GM12878 (cell line): ENCODE results near the gene ROR2. TPM values are rescaled to one million over a fixed set of nuclear protein-coding genes. Genes with fewer than 3 reads are reported as not detected.

ENCODE experiments used
- ATAC-seq: fragments of 200-7000 bp; cut with Tn5 transposase; 3 replicates; pipeline ENCODE4 v1.9.1; 2020; ENCODE audit warnings: mild to moderate bottlenecking, moderate library complexity
- BruUV-seq: library from RNA; stranded (reverse); fragments of 400-500 nt; replicated peaks from 2 replicates; lab custom pipeline; 2021; lab: Mats Ljungman, UMichigan
- CTCF ChIA-PET: fragments of 300-600 bp; sonication (Branson Sonifier 250); formaldehyde crosslinking; extraction: SDS; loops from one replicate; lab custom pipeline; 2021; ENCODE audit warnings: inconsistent platforms; lab: Yijun Ruan, JAX
- POLR2A ChIA-PET: fragments of 350-600 bp; formaldehyde crosslinking; extraction: SDS; loops from one replicate; lab custom pipeline; 2021; ENCODE audit warnings: inconsistent platforms; lab: Charles Lee
- RAD21 ChIA-PET: fragments of 300-600 bp; sonication (Branson Sonifier 250); formaldehyde crosslinking; loops from one replicate; lab custom pipeline; 2023; ENCODE audit warnings: antibody characterized with exemption; ENCODE audit not compliant: unreplicated experiment; lab: Charles Lee
- SMC1A ChIA-PET: fragments of 300-600 bp; sonication (Branson Sonifier 250); formaldehyde crosslinking; loops from one replicate; lab custom pipeline; 2023; ENCODE audit not compliant: unreplicated experiment, uncharacterized antibody; lab: Charles Lee
- DNase-seq: peaks from one replicate; pipeline ENCODE4 v3.0.0-alpha.2; 2011; ENCODE audit warnings: low read depth, low spot score
- FAIRE-seq: peaks from 3 replicates; lab custom pipeline; 2011; peaks lifted over from hg19 to GRCh38; lab: Jason Lieb, UNC
- H2AFZ ChIP-seq: 2 replicates; pipeline ENCODE4 v1.6.0; 2011; ENCODE audit warnings: low read depth, low read length, control low read depth; ENCODE audit not compliant: control insufficient read depth
- H3K27ac ChIP-seq: 2 replicates; pipeline ENCODE4 v1.5.1; 2011; ENCODE audit warnings: control low read depth; ENCODE audit not compliant: control insufficient read depth, insufficient read depth
- H3K27me3 ChIP-seq, 2 experiments: replicated peaks in 1 of 2; 2 replicates each; pipeline versions ENCODE4 v1.6.0 to v1.6.1; 2011; ENCODE audit warnings: low read length in 1 of 2; ENCODE audit not compliant: control insufficient read depth in 2 of 2, insufficient read depth in 2 of 2
- H3K36me3 ChIP-seq, 2 experiments: 2 replicates each; pipeline ENCODE4 v1.5.1; 2011; ENCODE audit warnings: low read length in 1 of 2; ENCODE audit not compliant: control insufficient read depth in 2 of 2, insufficient read depth in 2 of 2
- H3K4me1 ChIP-seq: 2 replicates; pipeline ENCODE4 v1.6.1; 2011; ENCODE audit warnings: mild to moderate bottlenecking, low read length, moderate library complexity, mixed read lengths; ENCODE audit not compliant: control insufficient read depth, insufficient read depth
- H3K4me2 ChIP-seq: 2 replicates; pipeline ENCODE4 v1.6.0; 2011; ENCODE audit warnings: control low read depth; ENCODE audit not compliant: control insufficient read depth, insufficient read depth
- H3K4me3 ChIP-seq: fragments of 200-600 bp; sonication (generic); 2 replicates; pipeline ENCODE4 v1.5.1; 2016
- H3K79me2 ChIP-seq: 2 replicates; pipeline ENCODE4 v1.6.0; 2011; ENCODE audit warnings: low read length; ENCODE audit not compliant: control insufficient read depth, insufficient read depth
- H3K9ac ChIP-seq: 2 replicates; pipeline ENCODE4 v1.8.0; 2011; ENCODE audit warnings: low read length, control low read depth, mixed read lengths; ENCODE audit not compliant: control insufficient read depth, insufficient read depth
- H3K9me3 ChIP-seq: replicated peaks from 3 replicates; pipeline ENCODE4 v1.5.1; 2011; ENCODE audit warnings: mild to moderate bottlenecking, low read length; ENCODE audit not compliant: control insufficient read depth, insufficient read depth
- H4K20me1 ChIP-seq: 2 replicates; pipeline ENCODE4 v1.6.0; 2011; ENCODE audit not compliant: control insufficient read depth, insufficient read depth
- BHLHE40 ChIP-seq, 2 experiments: fragments of 450-650 bp in 1 of 2; IDR thresholded peaks; 2 replicates each; pipeline ENCODE4 v1.6.1; 2011 to 2017; ENCODE audit warnings: low read depth in 2 of 2, borderline replicate concordance in 1 of 2, improper control_type of control experiment in 1 of 2, low read length in 1 of 2, mild to moderate bottlenecking in 1 of 2
- ETV6 ChIP-seq, 2 experiments: fragments of 450-650 bp in 1 of 2; IDR thresholded peaks in 1 of 2; conservative IDR thresholded peaks in 1 of 2; 2 replicates each; pipeline ENCODE4 v1.6.1; 2014; ENCODE audit warnings: antibody characterized with exemption in 1 of 2, borderline replicate concordance in 1 of 2, low read depth in 1 of 2, mild to moderate bottlenecking in 1 of 2, moderate library complexity in 1 of 2
- SUPT20H ChIP-seq: IDR thresholded peaks from 2 replicates; pipeline ENCODE4 v1.6.1; 2011; ENCODE audit warnings: low read depth, mild to moderate bottlenecking, low read length, moderate library complexity, borderline replicate concordance; ENCODE audit not compliant: control insufficient read depth
- TARDBP ChIP-seq: IDR thresholded peaks from 2 replicates; pipeline ENCODE4 v1.6.1; 2016; ENCODE audit warnings: borderline replicate concordance
- WGBS: methylation state at CpG from one replicate; pipeline ENCODE4 v1.1.6; 2016; ENCODE audit warnings: low lambda C conversion rate; ENCODE audit not compliant: insufficient replicate concordance, insufficient coverage; ENCODE audit errors: missing lambda C conversion rate; 5-methylcytosine and 5-hydroxymethylcytosine counted together
- in situ Hi-C: fragments of 300-500 bp; cut with MboI; formaldehyde crosslinking; loops from 9 replicates; pipeline ENCODE4 v1.14.3; 2018; ENCODE audit warnings: mixed read lengths
- intact Hi-C: fragments of 100-400 bp; cut with micrococcal nuclease; formaldehyde crosslinking; loops from one replicate; pipeline ENCODE4 v1.14.2; 2022; ENCODE audit not compliant: unreplicated experiment
- polyA plus RNA-seq, 11 experiments: library from polyadenylated mRNA; depleted of rRNA in 4 of 11; unstranded in 6 of 11; stranded (reverse) in 5 of 11; fragments of >200 nt; fragmentation: Nextera tagmentation in 4 of 11; fragmentation: Illumina TruSeq in 1 of 11; extraction: Ambion mirVana in 4 of 11; extraction: Trizol in 1 of 11; gene quantifications; 1 replicate in 1 of 11; 2 replicates in 10 of 11; pipeline versions ENCODE4 v1.2.1 to v1.2.3, GENCODE V29; 2011 to 2016; ENCODE audit warnings: inconsistent platforms in 2 of 11, missing spikeins in 2 of 11, low read depth in 1 of 11
- total RNA-seq, 4 experiments: library from RNA; depleted of rRNA in 3 of 4; stranded (reverse); fragments of >200 nt in 3 of 4; fragmentation: Illumina TruSeq in 1 of 4; extraction: Trizol in 1 of 4; gene quantifications; 2 replicates each; pipeline versions ENCODE4 v1.2.1 to v1.2.3, GENCODE V29; 2013 to 2021
- TF ChIP-seq, protein P1 (sequence below): IDR thresholded peaks from 2 replicates; pipeline ENCODE4 v1.6.1; 2011; ENCODE audit warnings: borderline replicate concordance, low read depth, mild to moderate bottlenecking, moderate library complexity, low read length; ENCODE audit not compliant: insufficient read depth, poor library complexity, severe bottlenecking
- TF ChIP-seq, protein P2 (sequence below): fragments of 450-650 bp; IDR thresholded peaks from 2 replicates; pipeline ENCODE4 v1.6.1; 2017; ENCODE audit warnings: mild to moderate bottlenecking, moderate library complexity
- TF ChIP-seq, protein P3 (sequence below): fragments of 450-650 bp; conservative IDR thresholded peaks from 2 replicates; pipeline ENCODE4 v1.6.1; 2017; ENCODE audit warnings: mild to moderate bottlenecking, moderate library complexity
- TF ChIP-seq, protein P4 (sequence below): IDR thresholded peaks from 2 replicates; pipeline ENCODE4 v1.6.1; 2011; ENCODE audit warnings: borderline replicate concordance, low read depth, mild to moderate bottlenecking, moderate library complexity, mixed read lengths, low read length; ENCODE audit not compliant: insufficient read depth; ENCODE audit errors: extremely low read length
- TF ChIP-seq, protein P5 (sequence below): fragments of 450-650 bp; IDR thresholded peaks from 2 replicates; pipeline ENCODE4 v1.6.1; 2016; ENCODE audit warnings: mild to moderate bottlenecking, moderate library complexity, borderline replicate concordance

ROR2 gene
- total and polyA plus RNA-seq, 10 of the 15 experiments (the other 5 are each of a cell fraction or from before 2014, with no cell fraction given): 0.03 to 0.05 TPM; not detected in 8

DNA sequence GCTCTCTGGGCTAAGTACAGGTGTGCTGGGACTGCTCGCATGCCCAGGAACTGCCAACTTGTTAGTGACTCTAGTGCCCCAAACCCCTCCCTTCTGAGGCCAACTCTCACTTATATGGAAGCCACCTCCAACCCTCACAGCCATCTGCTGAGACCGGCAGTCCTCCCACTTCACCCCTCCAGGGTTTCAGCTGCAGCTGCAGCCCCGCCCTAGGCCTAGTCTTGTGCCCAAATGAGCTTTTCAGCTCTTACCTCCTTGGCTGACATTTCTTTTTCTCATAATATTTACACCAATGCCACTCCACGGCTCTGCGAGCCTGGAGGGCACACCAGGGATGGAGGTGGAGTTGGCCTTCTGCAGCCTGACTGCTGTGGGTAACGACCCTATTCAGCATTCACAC, 166.6 kb downstream of the ROR2 start:
- no peak for DNase-seq
- ChIA-PET POLR2A (no interaction called here), CTCF (no interaction called here), RAD21 (no interaction called here), SMC1A (no interaction called here)
- Histone ChIP-seq H4K20me1 (no peaks in the 10 kb centered on the region), H3K27me3 (peaks cover 0 to 5% of the 10 kb centered on the region in 2 experiments; a peak in 2 of 4 replicates), H3K4me3 (no peak overlapping the region), H3K9me3 (no peaks in the 10 kb centered on the region), H3K4me2 (no peak overlapping the region), H3K9ac (no peak overlapping the region), H3K4me1 (no peaks in the 10 kb centered on the region), H3K36me3 (no peaks in the 10 kb centered on the region), H3K27ac (no peak overlapping the region), H2AFZ (no peak overlapping the region), H3K79me2 (no peaks in the 10 kb centered on the region)
- intact Hi-C loops (no loop called here), in situ Hi-C loops (no loop called here)
- BruUV-seq: no TSS peak
- FAIRE-seq: no peak
- no peak for ATAC-seq
- WGBS: 7% methylated on average over 6 of the region's 6 CpGs
- TF ChIP-seq, protein P1, sequence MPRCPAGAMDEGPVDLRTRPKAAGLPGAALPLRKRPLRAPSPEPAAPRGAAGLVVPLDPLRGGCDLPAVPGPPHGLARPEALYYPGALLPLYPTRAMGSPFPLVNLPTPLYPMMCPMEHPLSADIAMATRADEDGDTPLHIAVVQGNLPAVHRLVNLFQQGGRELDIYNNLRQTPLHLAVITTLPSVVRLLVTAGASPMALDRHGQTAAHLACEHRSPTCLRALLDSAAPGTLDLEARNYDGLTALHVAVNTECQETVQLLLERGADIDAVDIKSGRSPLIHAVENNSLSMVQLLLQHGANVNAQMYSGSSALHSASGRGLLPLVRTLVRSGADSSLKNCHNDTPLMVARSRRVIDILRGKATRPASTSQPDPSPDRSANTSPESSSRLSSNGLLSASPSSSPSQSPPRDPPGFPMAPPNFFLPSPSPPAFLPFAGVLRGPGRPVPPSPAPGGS: no peak
- TF ChIP-seq, protein P2, sequence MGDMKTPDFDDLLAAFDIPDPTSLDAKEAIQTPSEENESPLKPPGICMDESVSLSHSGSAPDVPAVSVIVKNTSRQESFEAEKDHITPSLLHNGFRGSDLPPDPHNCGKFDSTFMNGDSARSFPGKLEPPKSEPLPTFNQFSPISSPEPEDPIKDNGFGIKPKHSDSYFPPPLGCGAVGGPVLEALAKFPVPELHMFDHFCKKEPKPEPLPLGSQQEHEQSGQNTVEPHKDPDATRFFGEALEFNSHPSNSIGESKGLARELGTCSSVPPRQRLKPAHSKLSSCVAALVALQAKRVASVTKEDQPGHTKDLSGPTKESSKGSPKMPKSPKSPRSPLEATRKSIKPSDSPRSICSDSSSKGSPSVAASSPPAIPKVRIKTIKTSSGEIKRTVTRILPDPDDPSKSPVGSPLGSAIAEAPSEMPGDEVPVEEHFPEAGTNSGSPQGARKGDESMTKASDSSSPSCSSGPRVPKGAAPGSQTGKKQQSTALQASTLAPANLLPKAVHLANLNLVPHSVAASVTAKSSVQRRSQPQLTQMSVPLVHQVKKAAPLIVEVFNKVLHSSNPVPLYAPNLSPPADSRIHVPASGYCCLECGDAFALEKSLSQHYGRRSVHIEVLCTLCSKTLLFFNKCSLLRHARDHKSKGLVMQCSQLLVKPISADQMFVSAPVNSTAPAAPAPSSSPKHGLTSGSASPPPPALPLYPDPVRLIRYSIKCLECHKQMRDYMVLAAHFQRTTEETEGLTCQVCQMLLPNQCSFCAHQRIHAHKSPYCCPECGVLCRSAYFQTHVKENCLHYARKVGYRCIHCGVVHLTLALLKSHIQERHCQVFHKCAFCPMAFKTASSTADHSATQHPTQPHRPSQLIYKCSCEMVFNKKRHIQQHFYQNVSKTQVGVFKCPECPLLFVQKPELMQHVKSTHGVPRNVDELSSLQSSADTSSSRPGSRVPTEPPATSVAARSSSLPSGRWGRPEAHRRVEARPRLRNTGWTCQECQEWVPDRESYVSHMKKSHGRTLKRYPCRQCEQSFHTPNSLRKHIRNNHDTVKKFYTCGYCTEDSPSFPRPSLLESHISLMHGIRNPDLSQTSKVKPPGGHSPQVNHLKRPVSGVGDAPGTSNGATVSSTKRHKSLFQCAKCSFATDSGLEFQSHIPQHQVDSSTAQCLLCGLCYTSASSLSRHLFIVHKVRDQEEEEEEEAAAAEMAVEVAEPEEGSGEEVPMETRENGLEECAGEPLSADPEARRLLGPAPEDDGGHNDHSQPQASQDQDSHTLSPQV: no peak
- TF ChIP-seq TARDBP (no peak), BHLHE40 (IDR thresholded peaks at IDR 0.05; ENCODE audit: borderline replicate concordance in 1 of 2, low read depth in 2 of 2, low read length in 1 of 2) (no peak), SUPT20H (no peak), ETV6 (conservative IDR thresholded peaks at IDR 0.05 in 1 of 2, IDR thresholded peaks at IDR 0.05 in 1 of 2; ENCODE audit: borderline replicate concordance in 1 of 2, low read depth in 1 of 2) (no peak)
- TF ChIP-seq, protein P3, sequence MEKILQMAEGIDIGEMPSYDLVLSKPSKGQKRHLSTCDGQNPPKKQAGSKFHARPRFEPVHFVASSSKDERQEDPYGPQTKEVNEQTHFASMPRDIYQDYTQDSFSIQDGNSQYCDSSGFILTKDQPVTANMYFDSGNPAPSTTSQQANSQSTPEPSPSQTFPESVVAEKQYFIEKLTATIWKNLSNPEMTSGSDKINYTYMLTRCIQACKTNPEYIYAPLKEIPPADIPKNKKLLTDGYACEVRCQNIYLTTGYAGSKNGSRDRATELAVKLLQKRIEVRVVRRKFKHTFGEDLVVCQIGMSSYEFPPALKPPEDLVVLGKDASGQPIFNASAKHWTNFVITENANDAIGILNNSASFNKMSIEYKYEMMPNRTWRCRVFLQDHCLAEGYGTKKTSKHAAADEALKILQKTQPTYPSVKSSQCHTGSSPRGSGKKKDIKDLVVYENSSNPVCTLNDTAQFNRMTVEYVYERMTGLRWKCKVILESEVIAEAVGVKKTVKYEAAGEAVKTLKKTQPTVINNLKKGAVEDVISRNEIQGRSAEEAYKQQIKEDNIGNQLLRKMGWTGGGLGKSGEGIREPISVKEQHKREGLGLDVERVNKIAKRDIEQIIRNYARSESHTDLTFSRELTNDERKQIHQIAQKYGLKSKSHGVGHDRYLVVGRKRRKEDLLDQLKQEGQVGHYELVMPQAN: no peak
- TF ChIP-seq, protein P4, sequence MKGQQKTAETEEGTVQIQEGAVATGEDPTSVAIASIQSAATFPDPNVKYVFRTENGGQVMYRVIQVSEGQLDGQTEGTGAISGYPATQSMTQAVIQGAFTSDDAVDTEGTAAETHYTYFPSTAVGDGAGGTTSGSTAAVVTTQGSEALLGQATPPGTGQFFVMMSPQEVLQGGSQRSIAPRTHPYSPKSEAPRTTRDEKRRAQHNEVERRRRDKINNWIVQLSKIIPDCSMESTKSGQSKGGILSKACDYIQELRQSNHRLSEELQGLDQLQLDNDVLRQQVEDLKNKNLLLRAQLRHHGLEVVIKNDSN: no peak
- TF ChIP-seq, protein P5, sequence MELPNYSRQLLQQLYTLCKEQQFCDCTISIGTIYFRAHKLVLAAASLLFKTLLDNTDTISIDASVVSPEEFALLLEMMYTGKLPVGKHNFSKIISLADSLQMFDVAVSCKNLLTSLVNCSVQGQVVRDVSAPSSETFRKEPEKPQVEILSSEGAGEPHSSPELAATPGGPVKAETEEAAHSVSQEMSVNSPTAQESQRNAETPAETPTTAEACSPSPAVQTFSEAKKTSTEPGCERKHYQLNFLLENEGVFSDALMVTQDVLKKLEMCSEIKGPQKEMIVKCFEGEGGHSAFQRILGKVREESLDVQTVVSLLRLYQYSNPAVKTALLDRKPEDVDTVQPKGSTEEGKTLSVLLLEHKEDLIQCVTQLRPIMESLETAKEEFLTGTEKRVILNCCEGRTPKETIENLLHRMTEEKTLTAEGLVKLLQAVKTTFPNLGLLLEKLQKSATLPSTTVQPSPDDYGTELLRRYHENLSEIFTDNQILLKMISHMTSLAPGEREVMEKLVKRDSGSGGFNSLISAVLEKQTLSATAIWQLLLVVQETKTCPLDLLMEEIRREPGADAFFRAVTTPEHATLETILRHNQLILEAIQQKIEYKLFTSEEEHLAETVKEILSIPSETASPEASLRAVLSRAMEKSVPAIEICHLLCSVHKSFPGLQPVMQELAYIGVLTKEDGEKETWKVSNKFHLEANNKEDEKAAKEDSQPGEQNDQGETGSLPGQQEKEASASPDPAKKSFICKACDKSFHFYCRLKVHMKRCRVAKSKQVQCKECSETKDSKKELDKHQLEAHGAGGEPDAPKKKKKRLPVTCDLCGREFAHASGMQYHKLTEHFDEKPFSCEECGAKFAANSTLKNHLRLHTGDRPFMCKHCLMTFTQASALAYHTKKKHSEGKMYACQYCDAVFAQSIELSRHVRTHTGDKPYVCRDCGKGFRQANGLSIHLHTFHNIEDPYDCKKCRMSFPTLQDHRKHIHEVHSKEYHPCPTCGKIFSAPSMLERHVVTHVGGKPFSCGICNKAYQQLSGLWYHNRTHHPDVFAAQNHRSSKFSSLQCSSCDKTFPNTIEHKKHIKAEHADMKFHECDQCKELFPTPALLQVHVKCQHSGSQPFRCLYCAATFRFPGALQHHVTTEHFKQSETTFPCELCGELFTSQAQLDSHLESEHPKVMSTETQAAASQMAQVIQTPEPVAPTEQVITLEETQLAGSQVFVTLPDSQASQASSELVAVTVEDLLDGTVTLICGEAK: no peak
